Testis (tissue), 3 donors: ENCODE data around the gene MICA. TPM values are rescaled to one million over a fixed set of nuclear protein-coding genes. Genes with fewer than 3 reads are reported as not detected.

Experiments
- DNase-seq: peaks from one replicate; pipeline ENCODE4 v3.0.0-alpha.2; 2019
- H3K27ac ChIP-seq, 2 donors: fragments of 200-600 bp; sonication (generic); one replicate each; pipeline ENCODE4 v1.5.1; 2019
- H3K27me3 ChIP-seq: fragments of 200-600 bp; sonication (generic); one replicate; pipeline ENCODE4 v1.5.1; 2019
- H3K36me3 ChIP-seq: fragments of 200-600 bp; sonication (generic); one replicate; pipeline ENCODE4 v1.5.1; 2017; ENCODE audit warnings: low read depth; ENCODE audit errors: missing control alignments
- H3K4me1 ChIP-seq: fragments of 200-600 bp; sonication (generic); one replicate; pipeline ENCODE4 v1.5.1; 2019
- H3K4me3 ChIP-seq, 2 donors: fragments of 200-600 bp; sonication (generic); one replicate each; pipeline ENCODE4 v1.5.1; 2017 to 2019
- H3K9me3 ChIP-seq: fragments of 200-600 bp; sonication (generic); one replicate; pipeline ENCODE4 v1.5.1; 2017
- CTCF ChIP-seq, 3 experiments: fragments of 450-650 bp in 2 of 3; fragments of 200-600 bp in 1 of 3; sonication (generic) in 1 of 3; IDR thresholded peaks; one replicate each; pipeline ENCODE4 v1.5.1; 2016 to 2019; ENCODE audit warnings: antibody characterized with exemption in 3 of 3, mild to moderate bottlenecking in 2 of 3, moderate library complexity in 1 of 3
- POLR2A ChIP-seq: fragments of 450-650 bp; IDR thresholded peaks from one replicate; pipeline ENCODE4 v1.6.1; 2017; ENCODE audit warnings: antibody characterized with exemption, mild to moderate bottlenecking, moderate library complexity
- WGBS, 2 donors: methylation state at CpG; one replicate each; pipeline ENCODE4 v1.1.5; 2018; 5-methylcytosine and 5-hydroxymethylcytosine counted together
- intact Hi-C: fragments of 100-400 bp; cut with DNase I; formaldehyde crosslinking; loops from one replicate; pipeline ENCODE4 v1.15.1; 2023; ENCODE audit warnings: low total_unique reads
- microRNA-seq, 2 donors: library from miRNA; unstranded; fragments of <30 nt; microRNA quantifications; one replicate each; pipeline ENCODE4, GENCODE V29; 2016; ENCODE audit warnings: borderline number of aligned reads in 2 of 2, borderline replicate concordance in 1 of 2
- polyA plus RNA-seq: library from polyadenylated mRNA; stranded (reverse); fragments of 350-450 nt; fragmentation: Illumina TruSeq; extraction: RNeasy Lipid Tissue Mini Kit (QIAGEN cat#74804); gene quantifications from one replicate; pipeline ENCODE4 v1.2.3, GENCODE V29; 2014; ENCODE audit warnings: low read depth, low replicate concordance; ENCODE audit not compliant: insufficient read depth
- small RNA-seq, 2 donors: library from RNA; depleted of rRNA; stranded (forward); fragments of <200 nt; gene quantifications; one replicate each; pipeline ENCODE3, GENCODE V24; 2016
- total RNA-seq, 2 donors: library from RNA; depleted of rRNA; stranded (reverse); fragments of >200 nt; gene quantifications; one replicate each; pipeline ENCODE4 v1.2.3, GENCODE V29; 2016

The MICA gene
- total and polyA plus RNA-seq, 3 donors from 2014 or later = 18.2 to 28.2 (median 24.7) TPM

GRCh38 chr6:31462964-31463870, 59.8 kb downstream of the MICA start:
- Histone ChIP-seq H3K4me3 (peak overlapping the region; percentile 34 to 46), H3K9me3 (no peaks in the 10 kb centered on the region), H3K36me3 (no peaks in the 10 kb centered on the region), H3K27me3 (no peaks in the 10 kb centered on the region), H3K4me1 (peaks cover 8% of the 10 kb centered on the region), H3K27ac (peak overlapping the region; percentile 31 to 50)
- DNase-seq = peak; percentile 95
- WGBS, 2 donors = 16 to 23% methylated on average over 9 to 29 of the region's 29 CpGs
- intact Hi-C loops = no loop called here
- TF ChIP-seq POLR2A (no peak), CTCF (IDR thresholded peaks at IDR 0.05) (no peak)

- peaks cover 8% of the 10 kb centered on the region for H3K4me1 ChIP-seq
- H3K9me3 ChIP-seq = no peaks in the 10 kb centered on the region
- 85 to 89% methylated on average over 7 of the region's 7 CpGs for WGBS, 2 donors
- no peak for DNase-seq
- H3K4me3 ChIP-seq = peak overlapping the region in 1 of 2 donors; percentile 46
- no peak overlapping the region for H3K27ac ChIP-seq
- no peaks in the 10 kb centered on the region for H3K36me3 ChIP-seq
- no peaks in the 10 kb centered on the region for H3K27me3 ChIP-seq
- intact Hi-C loops = no loop called here
- no peak for TF ChIP-seq POLR2A
- TF ChIP-seq CTCF (IDR thresholded peaks at IDR 0.05) = no peak
These were observed 61.1 kb downstream of the MICA start for GRCh38 chr6:31464252-31465184.

Small RNAs within 50 kb of the gene (microRNA-seq; reads per million reads assigned to microRNA genes)
- 0 reads per million in 2 donors for gene MIR6891

Small RNAs within 50 kb of the gene (small RNA-seq; reads per million reads assigned to genes)
- gene HLA-S = 0 reads per million in 2 donors
- 0 reads per million in 2 donors for gene MIR6891
- gene RF00019 = 0 reads per million in 2 donors
- 0 reads per million in 2 donors for gene RNU6-283P

Other genes starting within 250 kb of the MICA start
- gene CCHCR1, start 245.8 kb upstream of the MICA start, total RNA-seq = 10 to 100 TPM; 86.4 to 93.2 TPM
- gene CCHCR1, start 245.8 kb upstream of the MICA start, polyA plus RNA-seq = 174 TPM
- gene TCF19, start 245.0 kb upstream of the MICA start, total RNA-seq = 1 to 10 TPM; 3.6 to 3.7 TPM
- gene TCF19, start 245.0 kb upstream of the MICA start, polyA plus RNA-seq = 4.7 TPM
- 1 to 10 TPM; 1.3 to 4.2 TPM for gene POU5F1, start 232.9 kb upstream of the MICA start, total RNA-seq
- 3.0 TPM for gene POU5F1, start 232.9 kb upstream of the MICA start, polyA plus RNA-seq
- 100 to 1,000 TPM; 104 to 135 TPM for gene HLA-C, start 131.5 kb upstream of the MICA start, total RNA-seq
- 213 TPM for gene HLA-C, start 131.5 kb upstream of the MICA start, polyA plus RNA-seq
- gene HLA-B, start 46.4 kb upstream of the MICA start, total RNA-seq = 100 to 1,000 TPM; 425 to 439 TPM
- gene HLA-B, start 46.4 kb upstream of the MICA start, polyA plus RNA-seq = 943 TPM
- 1 to 10 TPM; 4.4 to 5.4 TPM for gene MICB, start 94.5 kb downstream of the MICA start, total RNA-seq
- gene MICB, start 94.5 kb downstream of the MICA start, polyA plus RNA-seq = 4.1 TPM
- not detected for gene MCCD1, start 125.4 kb downstream of the MICA start, total RNA-seq
- gene MCCD1, start 125.4 kb downstream of the MICA start, polyA plus RNA-seq = not detected
- 100 to 1,000 TPM; 312 to 360 TPM for gene DDX39B, start 138.4 kb downstream of the MICA start, total RNA-seq
- gene DDX39B, start 138.4 kb downstream of the MICA start, polyA plus RNA-seq = 250 TPM
- gene ATP6V1G2, start 143.0 kb downstream of the MICA start, total RNA-seq = 1 to 10 TPM; 3.3 to 6.9 TPM
- gene ATP6V1G2, start 143.0 kb downstream of the MICA start, polyA plus RNA-seq = 4.7 TPM
- gene NFKBIL1, start 144.0 kb downstream of the MICA start, total RNA-seq = 10 to 100 TPM; 51.2 to 55.3 TPM
- gene NFKBIL1, start 144.0 kb downstream of the MICA start, polyA plus RNA-seq = 25.9 TPM
- 1 to 10 TPM; 1.3 to 2.6 TPM for gene LTA, start 168.7 kb downstream of the MICA start, total RNA-seq
- gene LTA, start 168.7 kb downstream of the MICA start, polyA plus RNA-seq = 2.0 TPM
- gene TNF, start 172.0 kb downstream of the MICA start, total RNA-seq = under 1 TPM; 0.24 to 0.31 TPM
- gene TNF, start 172.0 kb downstream of the MICA start, polyA plus RNA-seq = 1.1 TPM
- gene LTB, start 178.8 kb downstream of the MICA start, total RNA-seq = 1 to 10 TPM in 1 of 2 donors, not detected in 1; 2.0 TPM
- gene LTB, start 178.8 kb downstream of the MICA start, polyA plus RNA-seq = 7.2 TPM
- gene LST1, start 182.7 kb downstream of the MICA start, total RNA-seq = 1 to 10 TPM in 1 of 2 donors, under 1 TPM in 1; 0.71 to 1.2 TPM
- gene LST1, start 182.7 kb downstream of the MICA start, polyA plus RNA-seq = 13.0 TPM
- 1 to 10 TPM in 1 of 2 donors, not detected in 1; 2.6 TPM for gene NCR3, start 189.4 kb downstream of the MICA start, total RNA-seq
- 1.7 TPM for gene NCR3, start 189.4 kb downstream of the MICA start, polyA plus RNA-seq
- gene AIF1, start 211.6 kb downstream of the MICA start, total RNA-seq = 1 to 10 TPM; 2.9 to 6.3 TPM
- 34.8 TPM for gene AIF1, start 211.6 kb downstream of the MICA start, polyA plus RNA-seq
- gene PRRC2A, start 217.1 kb downstream of the MICA start, total RNA-seq = 100 to 1,000 TPM; 288 to 301 TPM
- gene PRRC2A, start 217.1 kb downstream of the MICA start, polyA plus RNA-seq = 473 TPM
- gene BAG6, start 249.1 kb downstream of the MICA start, total RNA-seq = 100 to 1,000 TPM; 654 to 710 TPM
- gene BAG6, start 249.1 kb downstream of the MICA start, polyA plus RNA-seq = 861 TPM